Sigmoid colon (tissue), 4 donors: ENCODE results near the gene CBLIF.
A peak's percentile ranks its signal among the peaks of the same experiment; 100 is the strongest.

Experiments used
- CTCF ChIP-seq, 4 experiments: fragments of 450-650 bp in 3 of 4; fragments of 200-600 bp in 1 of 4; IDR thresholded peaks; one replicate each; pipeline ENCODE4 v1.5.1; 2016 to 2019; ENCODE audit warnings: antibody characterized with exemption in 4 of 4, mild to moderate bottlenecking in 3 of 4, moderate library complexity in 2 of 4
- EP300 ChIP-seq, 4 donors: sonication (generic); formaldehyde crosslinking; IDR thresholded peaks; one replicate each; pipeline ENCODE4 v1.6.1; 2017; ENCODE audit warnings: antibody characterized with exemption in 4 of 4
- POLR2A ChIP-seq, 2 donors: fragments of 450-650 bp; IDR thresholded peaks; one replicate each; pipeline ENCODE4 v1.6.1; 2016; ENCODE audit warnings: antibody characterized with exemption in 2 of 2, mild to moderate bottlenecking in 2 of 2, moderate library complexity in 2 of 2
- POLR2AphosphoS5 ChIP-seq, 4 donors: sonication (generic); formaldehyde crosslinking; IDR thresholded peaks; one replicate each; pipeline ENCODE4 v1.6.1; 2017; ENCODE audit warnings: antibody characterized with exemption in 4 of 4

- TF ChIP-seq CTCF (IDR thresholded peaks at IDR 0.05), result peak in 1 of 4 experiments; percentile 14
- no peak for TF ChIP-seq POLR2A (IDR thresholded peaks at IDR 0.05)
- TF ChIP-seq POLR2AphosphoS5 (IDR thresholded peaks at IDR 0.05), result peak in 3 of 4 donors; percentile 32 to 69 (median 54)
- TF ChIP-seq EP300 (IDR thresholded peaks at IDR 0.05), result no peak
Observed at GRCh38 chr11:59810189-59810910, 34.9 kb downstream of the CBLIF start, which contains the start of gene MRPL16.
